Hindlimb muscle (tissue), 1 donor: ENCODE measurements around the gene ILDR1. TPM values are rescaled to one million over a fixed set of nuclear protein-coding genes. Genes with fewer than 3 reads are reported as not detected.

Experiments used
- DNase-seq: peaks from one replicate; pipeline ENCODE4 v3.0.0-alpha.2; 2013
- polyA plus RNA-seq: library from polyadenylated mRNA; unstranded; fragments of 120-200 nt; gene quantifications from one replicate; pipeline ENCODE4 v1.2.1, GENCODE V29; 2013; ENCODE audit not compliant: insufficient read length

The ILDR1 gene
- polyA plus RNA-seq, 1 donor = 0.49 TPM

DNA sequence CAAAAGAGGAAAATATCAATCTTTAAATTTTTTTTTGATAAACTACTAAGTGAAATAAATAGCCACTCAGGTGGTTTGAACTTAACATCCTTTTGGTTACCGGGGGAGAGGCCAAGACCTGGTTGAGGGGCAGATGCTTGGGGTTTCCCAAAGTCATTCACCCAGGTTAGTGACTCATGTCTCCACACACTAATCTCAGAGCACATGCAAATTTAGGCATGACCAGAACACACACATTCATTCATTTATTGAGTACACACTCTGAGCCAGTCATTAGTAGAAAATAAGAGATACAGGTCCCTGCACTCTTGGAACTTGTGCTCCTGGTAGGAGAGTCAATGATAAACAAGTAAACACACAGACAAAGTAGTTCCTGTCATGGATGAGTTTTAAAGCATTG, 7.3 kb downstream of the ILDR1 start:
- no peak for DNase-seq

DNA sequence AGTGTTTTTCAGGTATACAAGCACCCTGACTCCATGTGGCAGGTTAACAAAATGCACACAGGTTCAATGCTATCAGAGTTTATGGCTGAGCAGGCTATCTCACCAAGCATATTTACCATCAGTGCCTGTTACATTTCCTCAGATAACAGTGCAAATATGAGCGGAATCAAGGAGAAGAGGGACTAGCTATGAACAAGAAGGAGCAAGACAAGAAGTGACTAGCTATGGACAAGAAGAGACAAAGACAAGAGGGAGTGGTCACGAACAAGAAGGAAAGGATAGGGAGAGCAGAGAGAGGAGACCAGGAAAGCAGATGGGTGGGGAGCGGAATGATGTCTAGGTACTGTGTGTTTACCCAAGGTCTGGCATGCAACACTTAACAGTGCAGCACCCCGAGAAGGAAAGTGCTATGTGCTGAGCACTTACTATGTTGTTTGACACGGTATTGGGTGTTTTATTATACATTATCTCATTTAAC, 8.6 kb downstream of the ILDR1 start:
- no peak for DNase-seq

DNA sequence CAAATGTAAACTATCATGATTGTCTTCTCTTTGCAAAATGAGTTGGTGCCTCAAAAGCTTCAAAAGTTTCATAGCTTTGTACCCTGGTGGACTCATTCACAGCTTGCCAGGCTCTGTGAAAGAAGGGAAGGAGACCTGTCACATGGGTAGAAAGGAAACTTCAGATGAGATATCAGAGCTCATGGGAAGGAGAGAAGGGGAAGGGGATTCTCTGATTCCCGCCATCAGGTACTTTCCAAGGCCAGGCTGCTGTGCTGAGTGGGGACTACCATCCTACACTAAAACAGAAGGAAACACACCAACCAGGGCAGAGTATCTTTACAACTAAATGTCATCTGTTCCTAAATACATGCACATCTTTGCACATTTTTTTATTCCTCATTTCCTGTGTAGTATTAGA, 9.2 kb downstream of the ILDR1 start:
- no peak for DNase-seq

DNA sequence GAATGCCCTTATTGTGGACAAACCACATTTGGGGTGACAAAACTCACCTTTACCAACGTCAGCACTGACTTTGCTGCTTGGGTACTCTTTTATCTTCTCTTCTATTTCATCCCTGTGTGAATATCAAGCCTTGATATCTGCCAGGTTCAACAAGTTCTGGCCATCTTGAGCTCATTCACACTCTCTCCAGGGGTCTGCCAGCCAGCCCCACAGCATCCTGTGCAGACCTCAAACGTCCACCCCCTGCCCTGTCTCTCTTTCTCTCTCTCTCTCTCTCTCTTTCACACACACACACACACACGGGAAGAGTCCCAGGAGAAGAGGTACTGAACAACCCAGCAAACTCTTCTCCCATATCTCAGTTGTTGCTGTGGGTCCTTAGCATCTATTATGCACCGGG, 10.7 kb downstream of the ILDR1 start:
- DNase-seq = no peak

DNA sequence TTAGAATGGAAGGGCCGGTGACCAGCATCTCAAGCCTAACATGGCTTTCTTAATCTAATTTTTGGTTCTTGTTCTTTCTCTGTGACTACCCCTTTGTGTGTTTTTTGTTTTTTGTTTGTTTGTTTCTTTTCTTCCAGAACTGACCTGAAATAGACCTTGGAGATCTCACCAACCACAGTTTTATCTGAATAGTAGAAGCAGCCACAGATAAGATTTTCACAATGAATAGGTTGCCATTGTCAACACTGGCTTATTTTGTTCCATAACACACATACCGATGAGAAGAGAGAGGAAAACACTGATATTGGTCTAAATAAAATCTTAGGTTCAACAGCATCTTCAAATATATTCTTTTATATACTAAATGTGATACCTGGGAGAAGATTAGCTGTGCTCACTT, 11.5 kb downstream of the ILDR1 start:
- no peak for DNase-seq

DNA sequence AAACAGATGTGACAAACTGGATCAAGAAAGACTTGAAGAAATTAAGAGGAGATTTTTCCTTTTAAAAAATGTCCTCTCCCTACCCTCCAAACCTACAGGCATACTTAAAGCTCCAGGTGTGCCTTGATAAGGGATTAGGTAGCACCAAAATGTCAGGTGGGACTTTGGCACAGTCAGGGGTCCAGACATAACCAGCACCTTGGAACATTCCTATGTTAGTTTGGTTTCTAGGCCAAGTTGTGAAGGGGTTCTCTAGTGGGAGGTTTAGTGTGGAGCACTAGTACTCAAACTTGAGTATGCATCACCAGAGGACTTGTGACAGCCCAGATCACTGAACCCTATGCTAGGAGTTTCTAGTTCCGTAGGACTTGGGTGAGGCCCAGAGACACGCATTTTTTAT, 13.9 kb downstream of the ILDR1 start:
- DNase-seq = no peak

DNA sequence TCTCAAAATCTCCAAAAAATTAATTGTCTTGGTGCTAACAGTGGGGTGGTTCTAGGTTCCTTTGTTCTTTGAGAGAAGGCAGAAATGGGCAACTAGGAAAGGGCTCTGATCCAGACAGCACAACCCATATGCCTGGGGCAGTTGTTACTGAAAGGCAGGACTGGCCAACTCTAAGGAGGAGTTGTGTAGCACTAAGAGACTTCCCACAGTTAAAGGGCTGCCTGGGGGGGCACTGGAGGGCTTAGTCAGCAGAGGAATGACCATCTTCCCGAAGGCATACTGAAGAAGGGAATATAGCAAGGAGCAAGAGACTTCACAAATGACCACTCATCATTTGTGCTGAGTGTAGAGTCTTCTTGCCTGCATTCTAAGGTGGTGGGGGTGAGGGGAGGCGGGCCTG, 15.8 kb downstream of the ILDR1 start:
- no peak for DNase-seq

DNA sequence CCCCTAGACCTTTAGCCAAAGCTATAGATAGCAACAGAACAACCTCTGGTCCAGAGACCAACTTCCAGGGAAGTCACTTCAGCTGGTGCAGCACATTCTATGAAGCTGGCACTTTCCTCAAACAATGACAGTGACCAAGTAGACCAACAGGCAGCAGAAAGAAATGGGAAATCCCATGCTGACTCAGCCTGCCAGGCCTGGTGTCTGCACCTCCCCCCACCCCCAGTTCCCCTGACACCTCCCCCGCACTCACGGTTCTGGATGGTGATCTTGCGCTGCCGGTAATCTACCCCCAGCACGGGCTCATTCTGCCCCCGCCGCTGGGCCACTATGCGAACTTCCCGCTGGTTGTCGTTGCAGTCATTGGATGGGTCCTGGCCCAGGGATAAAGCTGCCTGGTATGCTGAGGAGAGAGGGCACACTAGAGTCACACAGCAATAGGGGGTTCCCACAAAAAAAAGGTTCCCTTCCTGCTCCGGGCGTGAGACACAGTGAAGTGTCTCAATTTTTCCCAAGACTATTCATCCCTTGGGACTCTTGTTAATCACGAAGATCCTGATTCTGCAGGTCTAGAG, 17.0 kb downstream of the ILDR1 start:
- no peak for DNase-seq

DNA sequence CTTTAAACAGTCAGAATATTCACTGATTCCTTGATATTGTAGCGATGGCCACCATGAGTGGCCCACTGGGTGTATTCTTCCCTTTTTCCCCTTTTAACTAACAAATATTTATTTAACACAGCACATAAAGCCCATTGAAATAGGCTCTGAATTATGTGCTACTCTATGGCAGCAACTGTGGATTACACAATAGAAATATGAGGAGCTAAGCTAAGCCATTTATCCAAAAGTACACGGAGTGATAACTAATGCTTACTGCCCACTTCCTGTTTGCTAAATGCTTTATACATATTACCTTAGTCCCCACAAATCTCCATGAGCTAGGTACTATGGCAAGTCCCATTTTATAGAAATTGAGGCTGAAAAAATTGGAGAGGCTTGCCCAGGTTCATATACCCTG, 17.9 kb downstream of the ILDR1 start:
- no peak for DNase-seq

DNA sequence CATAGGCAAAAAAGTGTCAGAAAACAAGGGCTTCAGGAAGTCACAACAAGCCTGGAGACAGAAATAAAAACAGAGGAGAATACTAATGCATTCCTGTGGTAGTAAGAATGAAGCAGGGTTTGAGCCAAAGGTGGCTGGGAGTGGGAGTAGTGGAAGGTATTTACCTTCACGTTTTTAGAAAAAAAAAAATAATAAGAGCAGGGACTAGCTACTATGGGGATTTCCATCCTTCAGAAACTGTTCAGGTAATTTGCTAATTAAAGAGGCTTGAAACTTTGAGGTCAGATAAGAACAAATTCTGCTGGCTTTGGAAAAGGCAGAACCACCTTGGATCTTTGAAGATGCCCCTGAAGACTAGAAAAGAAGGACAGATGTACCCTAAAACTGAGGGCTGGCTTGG, 18.4 kb downstream of the ILDR1 start:
- no peak for DNase-seq

DNA sequence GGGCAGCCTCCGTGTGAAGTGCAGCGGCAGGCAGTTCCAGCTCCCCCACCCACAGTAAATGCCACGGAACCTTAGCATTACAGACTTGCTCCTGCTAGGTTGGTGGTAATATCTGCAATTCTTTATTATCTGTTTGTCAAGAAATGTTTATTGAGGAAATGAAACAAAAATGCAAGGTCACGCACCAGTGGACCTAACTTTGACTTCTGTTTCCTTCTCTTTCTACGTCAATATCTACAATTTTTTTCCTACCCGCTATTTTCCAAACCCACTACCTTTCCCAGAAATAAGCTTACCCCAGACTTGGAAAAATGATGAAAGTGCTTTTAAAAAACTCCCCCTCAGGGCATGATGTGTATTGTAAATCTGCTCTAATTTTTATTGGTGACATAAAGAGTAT, 18.9 kb downstream of the ILDR1 start:
- no peak for DNase-seq

DNA sequence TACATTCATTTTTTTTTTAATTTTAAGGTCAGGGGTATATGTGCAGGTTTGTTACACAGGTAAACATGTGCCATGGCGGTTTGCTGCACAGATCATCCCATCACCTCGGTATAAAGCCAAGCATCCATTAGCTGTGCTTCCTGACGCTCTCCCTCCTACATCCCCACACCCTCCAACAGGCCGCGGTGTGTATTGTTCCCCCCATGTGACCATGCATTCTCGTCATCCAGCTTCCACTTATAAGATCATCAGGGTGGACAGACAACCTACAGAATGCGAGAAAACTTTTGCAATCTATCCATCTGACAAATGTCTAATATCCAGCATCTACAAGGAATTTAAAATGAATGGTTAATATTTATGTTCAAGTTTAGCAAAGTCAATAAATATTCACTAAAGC, 19.4 kb downstream of the ILDR1 start:
- no peak for DNase-seq

DNA sequence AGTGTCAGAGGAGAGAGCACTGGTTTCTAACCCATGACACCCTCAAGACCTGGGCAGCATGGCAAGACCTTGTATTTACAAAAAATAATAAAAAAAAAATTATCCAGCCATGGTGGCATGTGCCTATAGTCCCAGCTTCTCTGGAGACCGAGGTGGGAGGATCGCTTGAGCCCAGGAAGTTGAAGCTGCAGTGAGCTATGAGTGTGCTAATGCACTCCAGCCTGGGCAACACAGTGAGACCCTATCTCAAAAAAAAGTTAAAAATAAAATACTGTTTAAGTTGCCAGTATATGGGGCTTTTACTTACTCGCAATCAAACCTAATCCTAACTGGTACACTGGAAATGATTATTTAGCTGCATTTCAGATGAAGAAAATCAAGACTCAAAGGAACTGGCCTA, 20.2 kb downstream of the ILDR1 start:
- no peak for DNase-seq

DNA sequence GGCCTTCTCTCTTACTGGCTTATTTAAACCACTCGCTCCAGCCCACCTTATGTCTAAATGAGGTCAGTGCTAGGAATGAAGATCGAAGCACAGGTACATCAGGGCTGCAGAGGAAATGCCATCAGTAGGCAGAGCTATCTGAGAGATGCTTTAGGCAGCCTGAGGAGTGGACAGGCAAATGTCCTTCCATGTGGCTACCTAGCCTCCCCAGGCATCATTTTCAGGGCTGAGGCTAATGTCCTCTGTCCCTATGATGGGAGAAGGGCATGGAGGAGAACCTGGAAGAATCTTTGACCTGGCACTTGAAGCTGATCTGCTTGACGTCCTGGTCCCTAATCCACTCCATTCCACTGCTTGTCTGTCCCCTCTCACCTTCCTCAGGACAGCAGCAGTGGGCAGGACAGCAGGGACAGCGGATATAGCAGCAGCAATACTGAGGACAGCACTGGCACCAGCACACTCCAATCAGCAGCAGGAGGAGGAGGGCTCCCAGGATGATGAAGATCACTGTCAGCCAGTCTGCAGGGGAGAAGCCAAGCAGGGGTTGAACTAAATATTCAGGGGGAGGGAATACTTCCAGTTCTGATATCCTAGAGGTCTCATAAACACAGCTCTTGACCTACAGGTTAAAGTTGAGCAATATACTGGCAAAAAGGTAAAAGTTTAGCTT, 21.0 kb downstream of the ILDR1 start:
- DNase-seq = no peak

DNA sequence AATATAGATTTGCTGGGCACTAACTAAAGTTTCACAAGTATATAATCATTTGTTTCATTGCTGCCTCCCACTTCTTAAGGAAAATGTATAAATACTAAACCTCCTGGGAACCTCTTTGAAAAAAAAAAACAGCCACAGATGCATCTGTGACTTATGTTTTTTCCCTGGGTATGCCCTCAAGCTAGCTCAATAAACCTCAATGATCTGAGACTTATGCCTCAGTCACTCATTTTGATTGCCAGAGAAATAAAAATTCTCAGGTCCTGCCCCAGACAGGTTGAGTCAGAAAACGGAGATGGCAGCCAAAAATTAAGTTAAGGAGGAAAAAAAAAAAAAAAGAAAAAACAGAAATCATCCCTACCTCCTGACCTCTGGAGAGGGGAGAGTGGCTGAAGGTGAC, 22.1 kb downstream of the ILDR1 start:
- no peak for DNase-seq

DNA sequence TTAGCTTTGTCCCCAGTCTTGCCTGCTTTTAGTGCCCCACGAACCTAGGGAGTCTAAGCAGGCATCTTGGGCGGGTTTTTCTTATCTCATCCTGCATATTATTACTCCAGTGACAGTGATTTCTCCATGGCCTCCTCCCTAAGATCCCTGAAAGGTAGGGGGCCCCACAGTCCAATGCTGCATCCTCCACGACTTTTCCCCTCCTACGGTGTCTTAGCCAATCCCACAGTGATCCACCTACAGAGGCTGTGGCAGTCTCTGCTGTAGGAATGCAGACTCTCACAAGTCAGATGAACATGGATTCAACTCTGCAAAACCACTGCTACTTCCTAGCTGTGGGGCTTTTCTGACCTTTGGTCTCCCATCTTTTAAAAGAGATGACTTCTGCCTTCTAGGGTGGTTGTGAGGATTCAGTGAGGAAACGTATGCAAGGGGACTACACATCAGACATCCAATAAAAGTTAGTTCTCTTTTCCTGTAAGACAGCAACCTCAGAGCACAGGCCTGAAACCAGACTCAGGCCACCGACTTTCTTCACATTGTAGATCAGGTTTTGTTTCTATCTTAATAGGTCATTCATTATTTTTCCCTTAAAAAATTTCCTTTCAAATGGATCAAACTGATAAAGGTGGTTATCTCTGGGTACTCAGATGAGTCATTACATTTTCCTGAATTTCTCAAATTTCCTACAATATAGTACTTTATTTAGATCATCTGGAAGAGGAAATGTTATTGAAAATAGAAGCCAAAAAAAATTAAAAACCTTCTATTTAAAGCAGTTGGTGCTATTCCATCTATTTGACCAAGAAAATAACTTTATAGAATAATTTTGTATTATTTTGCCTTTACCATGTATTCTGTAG, 23.2 kb downstream of the ILDR1 start:
- DNase-seq = no peak

DNA sequence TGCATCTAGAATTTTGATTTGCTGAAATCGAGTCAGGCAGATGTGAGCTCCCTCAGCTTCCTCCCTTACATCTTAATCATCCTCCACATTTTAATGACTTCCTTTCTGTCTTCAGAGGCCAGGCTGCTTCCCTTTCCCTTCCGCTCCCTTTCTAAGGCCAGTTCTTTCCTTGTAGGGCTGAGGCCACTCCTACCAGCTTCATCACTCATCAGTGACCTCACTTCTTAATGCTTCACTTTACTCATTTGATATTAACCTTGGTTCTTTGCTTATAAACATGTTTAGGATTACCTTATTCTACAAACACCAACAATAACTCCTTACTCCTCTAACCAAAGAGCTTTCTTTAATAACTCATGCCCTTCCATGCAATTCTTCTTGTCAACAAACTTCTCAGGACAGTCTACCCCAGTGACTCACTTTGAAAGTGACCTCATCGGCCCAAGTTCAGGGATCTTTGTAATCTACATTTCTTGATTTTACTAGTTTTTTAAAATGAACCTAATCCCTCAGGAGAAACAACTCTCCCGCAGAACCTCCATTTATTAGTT, 23.9 kb downstream of the ILDR1 start:
- no peak for DNase-seq

DNA sequence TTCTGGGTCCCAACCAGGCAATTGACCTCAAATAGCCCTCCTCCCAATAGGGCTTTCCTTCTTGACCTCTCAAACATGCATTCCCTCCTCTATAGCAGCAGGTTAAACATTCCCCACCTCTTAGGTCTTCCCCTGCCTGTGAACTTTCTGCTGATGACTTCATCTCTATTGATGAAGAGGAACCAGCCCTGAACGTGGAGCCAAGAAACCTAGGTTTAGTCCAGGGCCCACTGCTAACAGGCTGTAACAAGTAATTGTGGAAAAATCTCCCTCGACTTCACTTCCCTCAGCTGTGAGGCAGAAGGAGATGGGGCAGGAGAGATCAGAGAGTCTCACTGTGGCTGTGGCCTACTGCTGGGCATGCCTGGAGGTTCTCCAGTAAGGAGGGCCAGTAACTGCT, 24.7 kb downstream of the ILDR1 start:
- DNase-seq = no peak

DNA sequence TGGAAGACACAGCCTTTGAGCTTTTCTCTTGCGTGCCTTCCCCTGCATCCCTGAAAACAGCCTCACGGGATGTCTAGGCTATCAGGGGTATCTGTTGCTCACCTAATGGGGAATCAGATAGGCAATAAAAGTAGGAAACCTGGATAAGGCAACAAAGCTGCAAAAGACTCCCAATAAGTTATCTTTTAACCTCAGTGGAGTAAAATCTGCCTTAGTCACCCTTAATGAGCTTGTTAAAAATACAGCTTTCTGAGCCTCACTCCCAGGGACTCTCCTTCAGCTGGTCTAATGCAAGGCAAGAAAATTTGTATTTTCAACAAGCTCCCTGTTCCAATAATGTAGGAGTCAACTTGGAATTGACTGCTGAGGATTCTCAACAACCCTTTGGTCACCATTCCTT, 25.6 kb downstream of the ILDR1 start:
- DNase-seq = no peak

DNA sequence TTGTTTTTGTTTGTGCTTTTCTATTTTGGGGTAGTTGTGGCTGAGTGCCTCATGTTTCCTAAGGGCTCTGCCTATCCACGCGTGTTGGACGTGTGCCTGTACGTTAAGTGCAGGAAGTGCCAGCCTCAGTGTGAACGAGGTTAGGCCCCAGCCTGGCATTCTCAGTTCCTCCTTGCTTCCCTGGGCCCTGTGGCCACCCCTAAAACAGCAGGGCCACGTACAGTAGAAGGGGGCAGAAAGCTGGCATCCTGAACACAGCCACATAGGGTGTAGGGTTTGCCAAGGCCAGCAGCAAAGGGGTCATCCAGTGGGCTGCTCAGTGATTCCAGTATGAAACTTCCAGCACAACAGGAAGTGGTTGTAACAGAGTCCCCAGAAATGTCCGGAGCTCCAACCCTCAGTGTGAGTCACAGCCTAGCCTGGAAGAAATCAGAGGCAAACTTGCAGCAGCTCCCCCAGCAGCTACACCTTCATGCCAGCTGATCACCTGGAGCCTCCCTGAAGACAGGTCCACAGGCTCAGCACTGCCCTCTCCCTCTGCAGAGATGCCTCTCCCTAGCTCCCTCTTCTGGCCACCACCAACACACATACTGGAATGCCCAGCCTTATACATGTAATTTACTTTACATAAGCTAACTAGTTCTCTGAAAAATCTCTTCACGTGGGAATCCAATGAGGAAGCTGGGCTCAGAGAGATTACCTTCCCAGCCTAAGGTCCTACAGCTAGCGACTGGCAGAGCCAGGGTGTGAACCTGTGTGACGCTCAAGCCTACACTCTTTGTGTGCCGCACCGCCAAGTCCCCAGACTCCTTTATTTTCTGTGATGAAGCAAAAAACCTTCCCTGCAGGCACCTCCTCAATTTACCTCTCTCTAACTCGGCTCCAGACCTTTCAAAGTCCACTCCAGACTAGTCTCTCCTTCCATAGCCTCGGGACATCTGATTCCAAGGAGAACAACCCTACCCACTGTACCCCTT, 26.6 kb downstream of the ILDR1 start:
- DNase-seq = peak; percentile 23

DNA sequence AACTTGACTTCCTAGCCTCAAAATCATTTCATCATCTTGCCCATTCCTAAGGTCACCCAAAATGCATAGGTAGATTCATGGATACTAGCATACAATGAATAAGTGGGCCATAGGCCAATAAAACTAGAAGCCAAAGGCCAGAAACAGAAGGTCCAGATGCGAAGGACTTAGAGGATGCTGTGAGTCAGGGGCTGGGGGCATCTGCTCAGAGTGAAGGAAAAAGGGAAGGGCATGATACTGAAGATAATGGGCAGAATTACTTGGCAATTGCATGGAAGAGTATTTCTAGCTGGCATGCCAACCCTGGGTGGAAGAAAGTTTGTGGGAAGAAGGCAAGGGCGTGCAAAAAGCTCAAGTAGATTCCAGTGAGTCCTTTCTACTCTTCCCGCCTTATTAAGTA, 27.5 kb downstream of the ILDR1 start:
- DNase-seq = no peak
